Dermis blood vessel endothelial cell (primary cell): ENCODE results near the gene SFMBT2. TPM values are rescaled to one million over a fixed set of nuclear protein-coding genes. Genes with fewer than 3 reads are reported as not detected.
A peak's percentile ranks its signal among the peaks of the same experiment; 100 is the strongest.

Experiments
- DNase-seq: peaks from one replicate; pipeline ENCODE4 v3.0.0; 2010
- total RNA-seq: library from RNA; depleted of rRNA; stranded (reverse); fragments of >200 nt; gene quantifications from 2 replicates; pipeline ENCODE4 v1.2.3, GENCODE V29; 2014

SFMBT2 gene
- total RNA-seq, 1 donor from 2014 or later = 5.4 TPM

- DNase-seq = no peak
Observed at GRCh38 chr10:7293378-7293920, 117.4 kb downstream of the SFMBT2 start.

- DNase-seq = no peak
Observed at GRCh38 chr10:7291487-7292270, 119.2 kb downstream of the SFMBT2 start.

- no peak for DNase-seq
Observed at GRCh38 chr10:7288060-7288690, 122.7 kb downstream of the SFMBT2 start.

- no peak for DNase-seq
Observed at GRCh38 chr10:7287377-7287776, 123.5 kb downstream of the SFMBT2 start.

GRCh38 chr10:7285522-7286322 is 125.1 kb downstream of the SFMBT2 start:
- no peak for DNase-seq

- no peak for DNase-seq
Observed at GRCh38 chr10:7283246-7283645, 127.6 kb downstream of the SFMBT2 start.

- DNase-seq = no peak
Observed at GRCh38 chr10:7282457-7282856, 128.4 kb downstream of the SFMBT2 start.

- DNase-seq = no peak
Observed at GRCh38 chr10:7281429-7281828, 129.4 kb downstream of the SFMBT2 start.

- no peak for DNase-seq
Observed at GRCh38 chr10:7279303-7279702, 131.5 kb downstream of the SFMBT2 start.

GRCh38 chr10:7277867-7278266 is 133.0 kb downstream of the SFMBT2 start:
- peak; percentile 76 for DNase-seq

- no peak for DNase-seq
Observed at GRCh38 chr10:7277432-7277831, 133.4 kb downstream of the SFMBT2 start.

- peak; percentile 21 for DNase-seq
Observed at GRCh38 chr10:7275761-7276440, 134.9 kb downstream of the SFMBT2 start.

- DNase-seq = no peak
Observed at GRCh38 chr10:7274293-7274692, 136.5 kb downstream of the SFMBT2 start.

GRCh38 chr10:7272008-7272407 is 138.8 kb downstream of the SFMBT2 start:
- DNase-seq = no peak

GRCh38 chr10:7269988-7270387 is 140.8 kb downstream of the SFMBT2 start:
- DNase-seq = no peak

GRCh38 chr10:7267142-7267541 is 143.7 kb downstream of the SFMBT2 start:
- no peak for DNase-seq

GRCh38 chr10:7265396-7266123 is 145.3 kb downstream of the SFMBT2 start:
- no peak for DNase-seq

- peak; percentile 67 for DNase-seq
Observed at GRCh38 chr10:7264313-7264756, 146.5 kb downstream of the SFMBT2 start.

GRCh38 chr10:7263616-7264015 is 147.2 kb downstream of the SFMBT2 start:
- no peak for DNase-seq

GRCh38 chr10:7261351-7261750 is 149.5 kb downstream of the SFMBT2 start:
- DNase-seq = no peak

- DNase-seq = no peak
Observed at GRCh38 chr10:7260912-7261311, 149.9 kb downstream of the SFMBT2 start.

- DNase-seq = peak; percentile 84
Observed at GRCh38 chr10:7260412-7260900, 150.4 kb downstream of the SFMBT2 start.
